ENCODE results near the gene FAM9C. TPM values are rescaled to one million over a fixed set of nuclear protein-coding genes. Genes with fewer than 3 reads are reported as not detected.

The FAM9C gene
- total RNA-seq, 1 donor from 2014 or later, result not detected

- DNase-seq (ENCODE audit: extremely low spot score, unreplicated experiment), result no peak
- no peaks in the 10 kb centered on the region for H3K9me3 Mint-ChIP-seq
- no peak overlapping the region for H3K27ac Mint-ChIP-seq
- no peak for TF ChIP-seq CTCF (conservative IDR thresholded peaks at IDR 0.05)
- H3K4me1 Mint-ChIP-seq (ENCODE audit: unreplicated experiment), result peaks cover 16% of the 10 kb centered on the region
- no peak overlapping the region for H3K4me3 Mint-ChIP-seq
- no peaks in the 10 kb centered on the region for H3K27me3 Mint-ChIP-seq
- H3K36me3 Mint-ChIP-seq, result no peaks in the 10 kb centered on the region
Measured at GRCh38 chrX:13043138-13043537, 1.3 kb downstream of the FAM9C start.

- no peak for DNase-seq (ENCODE audit: extremely low spot score, unreplicated experiment)
- H3K36me3 Mint-ChIP-seq, result no peaks in the 10 kb centered on the region
- H3K27me3 Mint-ChIP-seq, result no peaks in the 10 kb centered on the region
- no peak for TF ChIP-seq CTCF (conservative IDR thresholded peaks at IDR 0.05)
- H3K27ac Mint-ChIP-seq, result no peak overlapping the region
- H3K4me3 Mint-ChIP-seq, result no peak overlapping the region
- no peaks in the 10 kb centered on the region for H3K9me3 Mint-ChIP-seq
- no peaks in the 10 kb centered on the region for H3K4me1 Mint-ChIP-seq (ENCODE audit: unreplicated experiment)
Measured at GRCh38 chrX:13036896-13037295, 7.5 kb downstream of the FAM9C start.

GRCh38 chrX:13033193-13033592 lies 11.2 kb downstream of the FAM9C start:
- no peaks in the 10 kb centered on the region for H3K27me3 Mint-ChIP-seq

GRCh38 chrX:13029887-13030771 lies 14.3 kb downstream of the FAM9C start:
- peaks cover 4% of the 10 kb centered on the region for H3K9me3 Mint-ChIP-seq
- no peak overlapping the region for H3K4me3 Mint-ChIP-seq
- H3K27ac Mint-ChIP-seq, result peak overlapping the region; percentile 80
- no peaks in the 10 kb centered on the region for H3K27me3 Mint-ChIP-seq
- no peaks in the 10 kb centered on the region for H3K36me3 Mint-ChIP-seq
- TF ChIP-seq CTCF (conservative IDR thresholded peaks at IDR 0.05), result no peak
- H3K4me1 Mint-ChIP-seq (ENCODE audit: unreplicated experiment), result peaks cover 11% of the 10 kb centered on the region
- DNase-seq (ENCODE audit: extremely low spot score, unreplicated experiment), result no peak

More at GRCh38 chrX:13033193-13033592, 11.2 kb downstream of the FAM9C start:
- H3K4me1 Mint-ChIP-seq (ENCODE audit: unreplicated experiment), result peaks cover 11% of the 10 kb centered on the region
- H3K9me3 Mint-ChIP-seq, result peaks cover 4% of the 10 kb centered on the region
- no peak for TF ChIP-seq CTCF (conservative IDR thresholded peaks at IDR 0.05)
- no peak overlapping the region for H3K27ac Mint-ChIP-seq
- no peaks in the 10 kb centered on the region for H3K36me3 Mint-ChIP-seq
- DNase-seq (ENCODE audit: extremely low spot score, unreplicated experiment), result no peak
- H3K4me3 Mint-ChIP-seq, result no peak overlapping the region

GRCh38 chrX:13029637-13029886 lies 14.9 kb downstream of the FAM9C start:
- peak overlapping the region; percentile 80 for H3K27ac Mint-ChIP-seq
- H3K4me3 Mint-ChIP-seq, result no peak overlapping the region
- peaks cover 4% of the 10 kb centered on the region for H3K9me3 Mint-ChIP-seq
- no peaks in the 10 kb centered on the region for H3K36me3 Mint-ChIP-seq
- no peak for TF ChIP-seq CTCF (conservative IDR thresholded peaks at IDR 0.05)
- DNase-seq (ENCODE audit: extremely low spot score, unreplicated experiment), result no peak
- no peaks in the 10 kb centered on the region for H3K27me3 Mint-ChIP-seq
- peaks cover 11% of the 10 kb centered on the region for H3K4me1 Mint-ChIP-seq (ENCODE audit: unreplicated experiment)

Data from type B pancreatic cell (in vitro differentiated cells).